Endothelial cell of hepatic sinusoid (primary cell): ENCODE measurements around the gene SUV39H2.
"Not testable (repeated sequence)": the region's sequence is repeated elsewhere in the genome, so short reads cannot be mapped to it uniquely, and the experiment has no call there.

Source experiments
- in situ Hi-C: cut with HindIII; loops from 2 replicates; pipeline ENCODE4 v1.10.0; 2017; ENCODE audit warnings: low sequenced_read_pairs

Gene SUV39H2, protein sequence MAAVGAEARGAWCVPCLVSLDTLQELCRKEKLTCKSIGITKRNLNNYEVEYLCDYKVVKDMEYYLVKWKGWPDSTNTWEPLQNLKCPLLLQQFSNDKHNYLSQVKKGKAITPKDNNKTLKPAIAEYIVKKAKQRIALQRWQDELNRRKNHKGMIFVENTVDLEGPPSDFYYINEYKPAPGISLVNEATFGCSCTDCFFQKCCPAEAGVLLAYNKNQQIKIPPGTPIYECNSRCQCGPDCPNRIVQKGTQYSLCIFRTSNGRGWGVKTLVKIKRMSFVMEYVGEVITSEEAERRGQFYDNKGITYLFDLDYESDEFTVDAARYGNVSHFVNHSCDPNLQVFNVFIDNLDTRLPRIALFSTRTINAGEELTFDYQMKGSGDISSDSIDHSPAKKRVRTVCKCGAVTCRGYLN

DNA sequence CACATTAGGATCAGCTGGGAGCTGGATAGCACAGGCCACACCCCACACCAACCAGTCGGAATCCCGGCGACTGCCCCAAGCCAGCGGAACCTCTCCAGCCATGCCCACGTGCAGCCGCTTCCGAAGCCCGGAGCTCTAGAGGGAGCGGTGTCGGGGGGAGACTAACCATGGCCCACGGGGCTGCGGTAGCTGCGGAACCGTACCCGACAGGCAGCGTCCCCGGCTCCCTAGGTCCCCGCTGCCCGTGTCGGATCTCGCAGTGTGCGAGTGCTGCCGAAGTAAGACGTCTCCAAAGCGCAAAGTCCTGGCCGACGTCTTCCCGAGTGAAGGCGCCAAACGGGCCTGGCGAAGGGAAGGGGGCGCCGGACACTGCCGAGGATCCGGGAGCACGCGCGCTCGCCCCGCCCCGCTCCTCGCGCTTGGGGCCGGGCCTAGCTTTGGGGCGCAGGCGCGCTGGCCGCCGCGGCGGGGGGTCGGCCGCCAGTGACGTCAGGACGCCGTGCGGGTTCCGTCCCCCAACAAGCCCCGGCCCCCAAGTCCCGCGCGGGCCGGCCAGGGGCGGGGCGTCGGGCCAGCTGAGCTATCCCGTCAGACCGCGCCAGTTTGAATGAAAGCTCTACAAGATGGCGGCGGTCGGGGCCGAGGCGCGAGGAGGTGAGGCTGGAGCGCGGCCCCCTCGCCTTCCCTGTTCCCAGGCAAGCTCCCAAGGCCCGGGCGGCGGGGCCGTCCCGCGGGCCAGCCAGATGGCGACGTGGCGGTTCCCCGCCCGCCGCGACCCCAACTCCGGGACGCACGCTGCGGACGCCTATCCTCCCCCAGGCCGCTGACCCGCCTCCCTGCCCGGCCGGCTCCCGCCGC, at the start of gene SUV39H2:
Gene SUV39H2 (plus strand): TSS at position 601 of the 858 bp plus-strand sequence. CDS start 23 bp downstream, at position 624.
- in situ Hi-C loops = loop anchor here (10.0 kb wide), 1 partner anchor 86 kb away; no protein-coding TSS in a partner anchor

DNA sequence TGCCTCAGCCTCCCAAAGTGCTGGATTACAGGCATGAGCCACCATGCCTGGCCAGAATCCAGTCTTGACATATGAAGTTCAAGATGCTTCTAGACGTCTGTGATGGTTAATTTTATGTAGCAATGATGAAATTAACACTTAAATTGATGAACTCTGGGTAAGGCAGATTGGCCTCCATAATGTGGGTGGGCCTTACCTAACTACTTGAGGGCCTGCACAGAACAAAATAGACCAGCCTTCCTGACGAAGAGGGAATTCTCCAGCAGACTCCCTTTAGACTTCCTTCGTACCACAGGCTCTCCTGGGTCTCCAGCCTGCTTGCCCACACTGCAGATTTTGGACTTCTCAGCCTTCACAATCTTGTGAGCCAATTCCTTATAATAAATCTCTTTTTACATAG, 45.6 kb upstream of the SUV39H2 start:
- in situ Hi-C loops = loop anchor here (25.0 kb wide), 1 partner anchor 296 kb away; no protein-coding TSS in a partner anchor

DNA sequence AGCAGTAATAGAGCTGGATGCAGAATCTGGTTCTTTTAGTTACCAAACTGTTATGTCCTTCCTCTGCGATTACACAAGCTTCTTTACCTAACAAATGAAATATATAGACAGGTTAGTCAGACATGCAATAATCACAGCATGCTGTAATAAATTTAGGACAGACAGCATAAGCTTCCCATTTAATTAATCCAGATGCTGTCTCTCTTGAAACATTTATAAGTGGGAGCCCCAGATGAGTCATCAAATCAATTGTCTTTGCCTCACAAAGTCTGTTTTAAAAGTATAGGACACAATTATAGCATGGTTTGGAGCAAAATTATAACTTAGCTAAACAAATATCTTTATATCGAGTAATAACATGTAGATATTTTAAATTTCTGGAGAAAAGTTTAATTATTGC, 42.5 kb upstream of the SUV39H2 start:
- in situ Hi-C loops = loop anchor here (5.0 to 25.0 kb wide), 2 partner anchors 46 to 299 kb away; no protein-coding TSS in a partner anchor

DNA sequence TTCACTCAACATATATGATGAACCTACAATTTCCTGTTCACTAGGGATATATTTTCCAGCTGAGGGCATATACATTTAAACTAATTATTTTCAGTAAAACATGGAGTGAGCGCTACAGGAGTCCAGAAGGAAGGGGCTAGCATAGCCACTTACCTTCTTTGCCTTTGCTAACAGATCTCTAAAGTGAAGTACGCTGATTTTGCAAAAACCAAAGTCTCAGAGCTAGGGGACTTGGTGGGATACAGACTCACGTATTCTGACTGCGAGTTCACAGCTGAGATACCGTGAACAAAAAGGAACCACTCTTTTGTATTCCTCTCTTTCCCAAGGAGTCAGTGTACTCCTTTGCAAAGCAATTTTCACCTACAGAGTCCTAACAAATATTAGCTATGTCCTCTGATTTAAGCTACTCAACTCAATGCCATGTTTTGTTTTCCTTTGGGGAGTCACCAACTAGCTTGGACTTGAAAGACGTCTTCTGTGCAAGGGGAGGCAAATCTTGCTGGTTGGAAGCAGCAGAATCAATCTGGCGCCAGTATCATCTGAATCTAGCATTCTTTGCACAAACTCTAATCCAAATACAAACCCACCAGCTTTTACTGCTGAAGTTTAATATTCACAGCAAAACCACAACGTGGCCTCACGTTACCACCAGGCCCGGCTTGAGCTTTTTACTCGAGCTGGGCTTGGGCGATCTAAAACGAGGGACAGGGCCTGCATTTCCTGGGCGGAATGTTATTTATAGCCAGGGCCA, 41.5 kb upstream of the SUV39H2 start:
- in situ Hi-C loops = loop anchor here (5.0 to 25.0 kb wide), 2 partner anchors 45 to 300 kb away; no protein-coding TSS in a partner anchor

DNA sequence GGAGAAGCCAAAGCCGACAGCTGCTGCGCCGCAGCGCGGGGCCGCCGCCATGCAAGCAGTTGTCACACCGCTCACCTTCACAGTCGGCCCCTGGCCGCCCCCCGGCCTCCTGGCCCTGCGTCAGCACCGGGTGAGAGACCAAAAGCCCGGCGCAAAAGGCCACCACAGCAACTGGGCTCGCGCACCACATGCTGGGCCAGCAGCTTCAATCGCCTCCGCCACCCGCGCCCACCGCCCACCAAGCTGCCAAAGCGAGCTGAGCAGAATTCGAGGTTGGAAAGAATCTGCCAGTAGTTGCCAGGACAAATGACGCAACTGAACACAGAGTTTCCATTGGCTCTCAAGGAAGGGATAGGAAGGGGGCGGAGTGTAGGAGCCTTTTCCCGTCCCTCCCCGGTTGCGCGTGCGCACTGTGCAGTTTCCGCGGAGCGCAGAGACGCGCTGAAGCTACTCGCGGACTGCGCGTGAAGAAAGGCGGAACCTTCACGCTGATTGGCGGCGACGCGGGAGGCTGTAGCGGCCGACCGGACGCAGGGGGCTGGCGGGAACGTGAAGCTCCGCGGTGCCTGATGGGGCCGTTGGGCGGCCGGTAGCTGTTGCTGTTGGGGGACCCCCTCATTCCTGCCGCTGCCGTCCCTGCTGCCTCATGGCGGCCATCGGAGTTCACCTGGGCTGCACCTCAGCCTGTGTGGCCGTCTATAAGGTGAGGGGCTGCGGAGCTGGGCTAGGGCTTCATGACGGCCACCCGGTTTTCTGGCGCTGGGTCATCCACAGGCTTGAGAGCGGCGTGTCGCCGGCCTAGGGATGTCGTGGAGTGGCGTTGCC, 40.7 kb upstream of the SUV39H2 start, which contains the start of the genes CDNF, HSPA14 and MSANTD7:
Gene CDNF (minus strand): TSS at position 281 of the 825 bp plus-strand sequence. CDS start 91 bp downstream, at position 190.
Gene HSPA14 (plus strand): TSS at position 550 of the 825 bp plus-strand sequence. CDS start 97 bp downstream, at position 647.
Gene MSANTD7 (plus strand): TSS at position 550 of the 825 bp plus-strand sequence. CDS start 3,979 bp downstream, outside the sequence.
- in situ Hi-C loops = loop anchor here (5.0 to 25.0 kb wide), 2 partner anchors 44 to 301 kb away; no protein-coding TSS in a partner anchor

DNA sequence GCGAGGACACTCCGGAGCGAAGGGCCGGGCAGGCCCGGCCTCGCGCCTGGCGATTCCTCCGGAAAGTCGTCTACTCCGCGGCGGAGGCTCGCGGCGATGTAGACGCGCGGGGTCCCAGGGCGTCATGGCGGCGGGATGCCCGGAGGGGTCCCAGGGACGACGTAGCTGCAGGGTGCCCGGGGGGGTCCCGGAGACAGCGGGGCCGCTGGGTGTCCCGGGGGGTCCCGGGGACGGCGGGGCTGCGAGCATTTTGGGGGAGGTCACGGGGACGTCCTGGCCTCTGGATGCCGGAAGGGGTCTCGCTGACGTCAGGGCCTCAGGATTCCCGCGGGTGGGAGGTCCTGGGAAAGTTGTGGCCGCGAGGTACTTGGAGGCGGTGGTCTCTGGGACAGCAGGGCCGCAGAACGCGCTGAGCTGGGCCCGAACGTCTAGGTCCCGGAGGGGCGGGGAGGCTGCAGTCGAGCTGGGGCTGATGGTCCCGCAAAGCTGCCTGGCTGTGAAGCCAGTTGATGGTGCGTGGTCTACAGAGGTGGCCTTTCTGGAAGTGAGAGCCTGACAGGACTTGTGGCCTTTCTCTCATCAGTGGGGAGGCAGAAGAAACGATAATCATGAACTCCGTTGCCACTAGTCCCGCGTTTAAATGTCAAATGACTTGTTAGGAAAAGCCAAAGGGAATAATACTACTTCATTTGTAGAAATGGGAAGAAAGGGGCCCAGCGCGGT, 39.9 kb upstream of the SUV39H2 start:
- in situ Hi-C loops = loop anchor here (5.0 to 25.0 kb wide), 2 partner anchors 44 to 301 kb away; no protein-coding TSS in a partner anchor

DNA sequence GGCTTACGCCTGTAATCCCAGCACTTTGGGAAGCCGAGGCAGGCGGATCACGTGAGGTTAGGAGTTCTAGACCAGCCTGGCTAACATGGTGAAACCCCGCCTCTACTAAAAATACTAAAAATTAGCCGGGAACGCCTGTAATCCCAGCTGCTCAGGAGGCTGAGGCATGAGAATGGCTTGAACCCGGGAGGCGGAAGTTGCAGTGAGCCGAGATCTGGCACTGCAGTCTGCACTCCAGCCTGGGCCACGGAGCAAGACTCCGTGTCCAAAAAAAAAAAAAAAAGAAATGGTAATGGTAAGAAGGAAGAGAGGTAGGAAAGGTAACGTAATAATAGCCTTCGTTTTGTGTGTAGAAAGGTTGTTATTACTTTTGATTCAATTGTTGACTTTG, 39.4 kb upstream of the SUV39H2 start:
- in situ Hi-C loops = loop anchor here (5.0 to 25.0 kb wide), 2 partner anchors 43 to 302 kb away; no protein-coding TSS in a partner anchor

DNA sequence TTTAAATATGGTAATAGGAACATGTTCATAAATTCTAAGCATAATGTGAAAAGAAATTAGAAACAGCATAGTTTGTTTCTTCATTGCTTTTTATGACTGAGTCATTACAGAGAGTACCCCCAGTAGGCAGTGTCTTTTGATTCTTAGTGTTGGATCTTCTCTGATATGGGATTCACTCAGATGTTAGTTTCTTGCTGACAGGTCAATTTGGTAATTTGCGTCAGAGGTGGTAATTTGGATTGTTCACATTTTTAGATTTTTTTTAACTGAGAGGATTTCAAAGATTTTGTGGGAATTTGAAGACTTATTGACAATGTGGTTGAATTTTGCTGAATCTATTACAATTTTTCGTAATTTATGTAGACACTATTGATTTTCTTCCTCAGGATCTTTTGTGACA, 38.5 kb upstream of the SUV39H2 start:
- in situ Hi-C loops = loop anchor here (25.0 kb wide), 1 partner anchor 303 kb away; no protein-coding TSS in a partner anchor

DNA sequence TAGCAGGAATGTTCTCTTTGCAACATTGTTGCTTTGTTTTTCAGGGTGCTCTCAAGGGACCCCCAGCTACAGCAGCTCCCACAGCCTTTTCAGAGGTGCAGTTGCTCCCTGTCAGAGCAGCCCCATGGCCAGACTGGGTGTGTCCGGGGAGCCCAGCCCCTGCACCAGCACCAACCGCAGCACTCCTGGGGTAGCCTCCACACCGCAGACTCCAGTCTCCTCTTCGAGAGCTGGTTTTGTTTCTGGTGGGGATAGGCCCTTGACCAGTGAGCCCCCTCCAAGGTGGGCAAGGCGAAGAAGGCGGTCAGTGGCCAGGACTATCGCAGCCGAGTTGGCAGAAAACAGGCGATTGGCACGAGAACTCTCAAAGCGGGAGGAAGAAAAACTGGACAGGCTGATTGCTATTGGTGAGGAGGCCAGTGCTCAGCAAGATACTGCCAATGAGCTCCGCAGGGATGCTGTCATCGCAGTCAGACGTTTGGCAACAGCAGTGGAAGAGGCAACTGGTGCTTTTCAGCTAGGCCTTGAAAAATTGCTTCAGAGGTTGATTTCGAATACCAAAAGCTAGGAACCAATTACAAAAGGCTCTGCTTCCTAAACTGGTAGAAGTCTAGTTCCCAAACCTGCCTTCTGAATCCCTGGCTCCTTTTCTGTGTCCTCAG, 35.2 kb upstream of the SUV39H2 start:
- in situ Hi-C loops = loop anchor here (25.0 kb wide), 1 partner anchor 306 kb away; no protein-coding TSS in a partner anchor

DNA sequence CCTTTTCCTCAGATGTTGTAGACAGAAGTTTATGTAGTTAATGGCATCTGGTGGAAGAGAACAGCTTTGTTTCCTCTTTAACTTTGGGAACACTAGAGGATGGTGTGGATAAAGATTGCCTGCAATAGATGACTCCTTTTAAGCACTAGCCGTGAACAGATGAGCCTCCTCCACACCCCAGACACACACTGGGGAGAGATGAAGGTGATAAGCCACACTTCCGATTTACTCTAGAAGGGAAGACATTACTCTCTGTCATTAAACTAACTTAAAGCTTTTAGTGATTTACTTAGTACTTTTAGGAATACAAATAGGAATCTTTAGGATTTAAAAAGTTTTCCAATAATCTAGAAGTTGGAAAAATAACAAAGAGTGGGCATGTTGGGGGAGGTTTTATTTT, 33.7 kb upstream of the SUV39H2 start:
- in situ Hi-C loops = loop anchor here (5.0 to 25.0 kb wide), 2 partner anchors 58 to 308 kb away; no protein-coding TSS in a partner anchor

DNA sequence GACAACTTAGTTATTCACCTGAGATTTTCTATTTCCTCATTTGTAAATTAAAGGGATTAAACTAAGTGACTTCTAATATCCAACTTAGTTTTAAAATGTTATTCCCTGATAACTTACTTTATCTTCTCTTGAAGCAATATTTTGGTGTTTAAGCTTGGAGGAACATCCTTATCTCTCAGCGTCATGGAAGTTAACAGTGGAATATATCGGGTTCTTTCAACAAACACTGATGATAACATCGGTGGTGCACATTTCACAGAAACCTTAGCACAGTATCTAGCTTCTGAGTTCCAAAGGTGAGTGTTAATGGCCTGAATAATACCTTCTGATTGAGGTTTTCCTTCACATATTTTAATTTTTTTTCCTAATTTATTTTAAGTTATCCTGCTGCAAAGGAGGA, 26.4 kb upstream of the SUV39H2 start:
- in situ Hi-C loops = no loop called here

DNA sequence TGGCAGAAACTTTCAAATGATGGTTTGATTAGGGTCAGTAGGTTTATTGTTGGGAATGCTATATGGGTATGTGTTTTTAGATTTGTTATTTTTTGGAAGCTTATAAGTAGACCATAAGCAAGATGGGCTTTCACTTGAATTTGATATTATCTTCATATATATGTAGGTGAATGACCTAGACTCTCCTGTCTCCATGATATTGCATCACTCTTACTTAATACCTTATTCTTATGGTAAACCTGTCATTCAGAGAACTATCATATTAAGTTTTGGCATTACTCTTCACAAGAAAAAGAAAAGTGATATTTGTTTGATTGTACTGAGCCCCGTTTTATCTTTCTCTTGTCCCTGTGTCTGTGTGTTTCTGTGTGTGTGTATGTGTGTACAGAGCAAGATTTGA, 23.2 kb upstream of the SUV39H2 start:
- in situ Hi-C loops = no loop called here

DNA sequence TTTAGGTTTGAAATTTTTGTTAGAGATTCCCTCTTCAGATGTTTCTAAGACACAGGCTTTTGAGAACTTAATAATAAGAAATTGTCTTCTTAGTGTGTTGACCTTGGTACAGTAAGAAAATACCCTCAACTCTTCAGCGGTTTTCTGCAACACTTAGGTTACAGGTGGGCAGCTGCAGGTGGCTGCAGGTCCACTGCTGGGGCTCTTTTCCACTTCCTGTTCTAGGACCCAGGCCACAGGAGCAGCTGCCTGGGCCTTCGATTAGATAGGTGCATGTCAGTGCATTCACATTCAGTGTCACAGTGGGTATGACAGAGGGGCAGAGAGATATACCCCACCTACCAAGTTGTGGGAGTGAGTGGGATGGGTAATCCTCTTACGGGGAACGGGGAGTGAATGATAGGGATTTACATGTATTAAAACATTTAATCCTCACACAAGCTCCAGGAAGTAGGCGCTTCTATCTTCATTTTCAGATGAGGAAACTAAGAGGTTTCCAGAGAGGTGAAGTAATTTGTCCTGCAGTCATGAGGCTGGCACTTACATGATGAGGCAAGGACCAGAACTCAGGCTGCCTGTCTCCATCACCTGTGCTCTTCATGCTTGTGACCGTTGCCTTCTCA, 20.2 kb upstream of the SUV39H2 start:
- in situ Hi-C loops = no loop called here

DNA sequence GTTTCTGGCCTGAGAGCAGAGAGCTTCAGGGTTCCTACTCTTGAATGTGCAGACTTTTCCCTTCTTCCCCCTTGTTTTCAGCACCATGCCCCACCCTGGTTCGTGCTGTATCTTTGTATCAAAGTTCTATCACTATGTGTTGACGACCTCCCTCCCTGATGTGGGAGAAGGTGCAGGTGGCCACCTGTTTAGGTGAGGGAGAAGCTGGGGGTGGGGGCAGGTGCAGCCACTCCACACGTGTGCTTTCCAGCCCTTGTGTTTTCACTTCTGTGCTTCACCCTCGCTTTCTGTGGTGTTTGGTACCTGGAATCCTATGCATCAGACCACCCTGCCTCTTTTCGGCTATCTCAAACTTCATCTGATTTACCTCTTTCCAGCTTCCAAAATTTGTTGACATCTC, 19.6 kb upstream of the SUV39H2 start:
- in situ Hi-C loops = no loop called here

DNA sequence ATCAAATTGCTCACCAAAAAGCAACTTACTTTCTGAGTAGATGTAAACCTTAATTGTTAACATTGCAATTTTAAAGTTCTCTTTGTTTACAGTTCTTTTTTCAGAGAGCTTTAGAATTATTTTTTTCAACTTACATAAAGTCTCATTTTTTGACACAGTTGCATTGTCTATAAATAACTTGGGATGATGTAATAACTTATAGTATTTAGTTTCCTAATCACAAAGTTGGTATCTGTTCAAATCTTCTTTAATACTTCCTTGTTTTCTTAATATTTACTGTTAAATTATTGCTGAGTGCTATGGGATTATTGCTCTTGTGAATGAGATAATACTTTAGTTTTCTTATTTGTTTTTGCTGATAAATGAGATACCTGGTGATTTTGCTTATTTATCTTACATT, 18.9 kb upstream of the SUV39H2 start:
- in situ Hi-C loops = no loop called here

DNA sequence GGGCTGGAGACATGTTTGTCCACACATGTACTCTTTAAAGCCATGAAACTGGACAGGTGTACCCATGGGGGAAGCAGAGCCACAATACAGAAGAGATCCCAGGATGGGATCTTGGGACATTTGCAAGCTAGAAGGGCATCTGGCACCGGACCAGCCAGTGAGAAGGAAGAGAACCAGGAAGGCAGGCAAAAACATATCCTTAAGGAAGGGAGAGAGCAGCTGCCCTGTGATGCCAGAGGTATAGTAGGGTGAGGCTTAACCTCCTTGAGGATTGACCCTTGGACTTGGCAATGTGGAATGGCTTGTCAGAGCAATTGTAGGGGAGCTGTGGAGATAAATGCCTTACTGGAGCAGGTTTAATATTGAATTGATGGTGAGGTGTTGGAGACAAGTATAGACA, 17.9 kb upstream of the SUV39H2 start:
- in situ Hi-C loops = no loop called here

DNA sequence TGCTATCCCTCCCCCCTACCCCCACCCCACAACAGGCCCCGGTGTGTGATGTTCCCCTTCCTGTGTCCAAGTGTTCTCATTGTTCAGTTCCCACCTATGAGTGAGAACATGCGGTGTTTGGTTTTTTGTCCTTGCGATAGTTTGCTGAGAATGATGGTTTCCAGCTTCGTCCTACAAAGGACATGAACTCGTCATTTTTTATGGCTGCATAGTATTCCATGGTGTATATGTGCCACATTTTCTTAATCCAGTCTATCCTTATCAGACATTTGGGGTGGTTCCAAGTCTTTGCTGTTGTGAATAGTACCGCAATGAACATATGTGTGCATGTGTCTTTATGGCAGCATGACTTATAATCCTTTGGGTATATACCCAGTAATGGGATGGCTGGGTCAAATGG, 14.2 kb upstream of the SUV39H2 start:
- in situ Hi-C loops = not testable (repeated sequence)
